GM18951 (cell line): ENCODE measurements around the gene AIFM2.

Source experiments
- POLR2A ChIP-seq: IDR thresholded peaks from 4 replicates; pipeline ENCODE4 v1.6.1; 2011; ENCODE audit warnings: mild to moderate bottlenecking; ENCODE audit not compliant: insufficient read length, insufficient read depth; ENCODE audit errors: extremely low read depth
- in situ Hi-C: fragments of 300-500 bp; cut with MboI; formaldehyde crosslinking; loops from one replicate; pipeline ENCODE4 v1.12.0; 2022; ENCODE audit warnings: low sequenced_read_pairs, mixed read lengths, inconsistent platforms; ENCODE audit not compliant: unreplicated experiment

AIFM2 gene

GRCh38 chr10:70064486-70064885 is 68.1 kb downstream of the AIFM2 start:
- no peak for TF ChIP-seq POLR2A
- in situ Hi-C loops, result no loop called here

GRCh38 chr10:70063418-70064098 is 69.1 kb downstream of the AIFM2 start:
- in situ Hi-C loops, result no loop called here
- no peak for TF ChIP-seq POLR2A
